Loucy (cell line): Measurements from ENCODE around the gene PLEKHA6.

Experiments used
- CTCF ChIP-seq: fragments of 200-600 bp; sonication (generic); conservative IDR thresholded peaks from 2 replicates; pipeline ENCODE4 v1.5.1; 2014; ENCODE audit warnings: mild to moderate bottlenecking, antibody characterized with exemption, low read length
- EZH2phosphoT487 ChIP-seq: fragments of 200-600 bp; IDR thresholded peaks from 2 replicates; pipeline ENCODE4 v1.6.1; 2018; ENCODE audit warnings: antibody characterized with exemption, mild to moderate bottlenecking, moderate library complexity, borderline replicate concordance

- no peak for TF ChIP-seq CTCF
- TF ChIP-seq EZH2phosphoT487 = no peak
Observed at GRCh38 chr1:204278251-204278650, 81.5 kb downstream of the PLEKHA6 start.
